ENCODE results near the gene CHST2.

Gene CHST2

GRCh38 chr3:143150071-143150470, 30.5 kb downstream of the CHST2 start:
- Histone ChIP-seq H3K9me3 (ENCODE audit: low read length) (no peaks in the 10 kb centered on the region), H3K9ac (ENCODE audit: low read length) (no peak overlapping the region), H3K4me3 (ENCODE audit: low read depth, low read length, poor library complexity, severe bottlenecking) (no peak overlapping the region), H3K27me3 (ENCODE audit: insufficient read depth, low read length) (peaks cover 5% of the 10 kb centered on the region; the same call in 1 of the 2 replicates), H2AFZ (ENCODE audit: low read length) (no peak overlapping the region), H3K9me2 (ENCODE audit: low read depth, low read length) (no peaks in the 10 kb centered on the region), H3K4me2 (ENCODE audit: low read length) (no peak overlapping the region), H3K27ac (ENCODE audit: low read depth, low read length, poor library complexity, severe bottlenecking) (no peak overlapping the region), H3F3A (ENCODE audit: insufficient read depth, low read length) (no peaks in the 10 kb centered on the region), H4K20me1 (ENCODE audit: insufficient read depth, low read length) (no peaks in the 10 kb centered on the region), H3K4me1 (ENCODE audit: insufficient read depth, low read length, severe bottlenecking) (no peaks in the 10 kb centered on the region), H3K79me2 (ENCODE audit: insufficient read depth, low read length) (no peaks in the 10 kb centered on the region), H3K36me3 (ENCODE audit: insufficient read depth, low read length) (no peaks in the 10 kb centered on the region)
- TF ChIP-seq EZH2 (IDR thresholded peaks at IDR 0.05; ENCODE audit: borderline replicate concordance, low read length) (no peak), CTCF (IDR thresholded peaks at IDR 0.05; ENCODE audit: low read length) (no peak)

- H3K4me1 ChIP-seq (ENCODE audit: insufficient read depth, low read length, severe bottlenecking) = no peaks in the 10 kb centered on the region
- H4K20me1 ChIP-seq (ENCODE audit: insufficient read depth, low read length) = no peaks in the 10 kb centered on the region
- H3K9me2 ChIP-seq (ENCODE audit: low read depth, low read length) = no peaks in the 10 kb centered on the region
- no peaks in the 10 kb centered on the region for H3K79me2 ChIP-seq (ENCODE audit: insufficient read depth, low read length)
- no peak overlapping the region for H3K9ac ChIP-seq (ENCODE audit: low read length)
- no peaks in the 10 kb centered on the region for H3K36me3 ChIP-seq (ENCODE audit: insufficient read depth, low read length)
- TF ChIP-seq EZH2 (IDR thresholded peaks at IDR 0.05; ENCODE audit: borderline replicate concordance, low read length) (no peak), CTCF (IDR thresholded peaks at IDR 0.05; ENCODE audit: low read length) (no peak)
- H3K4me2 ChIP-seq (ENCODE audit: low read length) = no peak overlapping the region
- no peaks in the 10 kb centered on the region for H3K9me3 ChIP-seq (ENCODE audit: low read length)
- no peaks in the 10 kb centered on the region for H3F3A ChIP-seq (ENCODE audit: insufficient read depth, low read length)
- no peak overlapping the region for H3K27ac ChIP-seq (ENCODE audit: low read depth, low read length, poor library complexity, severe bottlenecking)
- H3K4me3 ChIP-seq (ENCODE audit: low read depth, low read length, poor library complexity, severe bottlenecking) = no peak overlapping the region
- H3K27me3 ChIP-seq (ENCODE audit: insufficient read depth, low read length) = no peaks in the 10 kb centered on the region
- no peak overlapping the region for H2AFZ ChIP-seq (ENCODE audit: low read length)
Observed at GRCh38 chr3:143151004-143151731, 31.6 kb downstream of the CHST2 start.

GRCh38 chr3:143152043-143152442, 32.5 kb downstream of the CHST2 start:
- Histone ChIP-seq H3K27ac (ENCODE audit: low read depth, low read length, poor library complexity, severe bottlenecking) (no peak overlapping the region), H3F3A (ENCODE audit: insufficient read depth, low read length) (no peaks in the 10 kb centered on the region), H3K4me1 (ENCODE audit: insufficient read depth, low read length, severe bottlenecking) (no peaks in the 10 kb centered on the region), H3K4me2 (ENCODE audit: low read length) (no peak overlapping the region), H3K36me3 (ENCODE audit: insufficient read depth, low read length) (no peaks in the 10 kb centered on the region), H3K27me3 (ENCODE audit: insufficient read depth, low read length) (no peaks in the 10 kb centered on the region), H3K79me2 (ENCODE audit: insufficient read depth, low read length) (no peaks in the 10 kb centered on the region), H3K9me3 (ENCODE audit: low read length) (no peaks in the 10 kb centered on the region), H2AFZ (ENCODE audit: low read length) (no peak overlapping the region), H3K4me3 (ENCODE audit: low read depth, low read length, poor library complexity, severe bottlenecking) (no peak overlapping the region), H3K9ac (ENCODE audit: low read length) (no peak overlapping the region), H4K20me1 (ENCODE audit: insufficient read depth, low read length) (no peaks in the 10 kb centered on the region), H3K9me2 (ENCODE audit: low read depth, low read length) (no peaks in the 10 kb centered on the region)
- TF ChIP-seq EZH2 (IDR thresholded peaks at IDR 0.05; ENCODE audit: borderline replicate concordance, low read length) (no peak), CTCF (IDR thresholded peaks at IDR 0.05; ENCODE audit: low read length) (no peak)
